ENCODE results near the gene LSAMP.

DNA sequence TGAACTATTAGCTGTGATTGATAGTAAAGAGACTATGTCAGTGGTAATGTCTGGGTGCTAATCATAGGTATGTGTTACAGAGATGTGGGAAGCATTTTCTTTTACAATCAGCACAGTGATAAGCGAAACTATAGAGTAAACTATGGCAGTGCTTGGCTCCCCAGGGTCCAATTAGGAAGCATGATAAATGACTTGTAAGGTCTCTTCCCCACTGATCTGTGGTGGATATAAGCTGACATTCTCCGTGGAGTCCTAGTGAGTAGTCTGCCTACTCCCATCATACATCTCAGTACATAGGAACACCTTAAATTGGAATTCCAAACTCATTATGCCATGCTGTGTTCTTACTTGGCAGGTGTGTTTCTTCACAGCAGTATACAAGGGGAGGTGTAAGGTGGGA is 617.8 kb downstream of the LSAMP start:
- TF ChIP-seq POLR2A (IDR thresholded peaks at IDR 0.05), result no peak
- TF ChIP-seq CTCF (IDR thresholded peaks at IDR 0.05), result no peak
